Breast epithelium (tissue), 3 donors: Measurements from ENCODE around the gene SELPLG.

Experiments used
- POLR2AphosphoS5 ChIP-seq, 3 donors: sonication (generic); formaldehyde crosslinking; IDR thresholded peaks; one replicate each; pipeline ENCODE4 v1.6.1; 2017; ENCODE audit warnings: antibody characterized with exemption in 3 of 3
- TF ChIP-seq, protein P1 (sequence below), 3 donors: fragments of 450-650 bp; IDR thresholded peaks; one replicate each; pipeline ENCODE4 v1.5.1; 2016 to 2017; ENCODE audit warnings: antibody characterized with exemption in 3 of 3, mild to moderate bottlenecking in 3 of 3, moderate library complexity in 3 of 3

DNA sequence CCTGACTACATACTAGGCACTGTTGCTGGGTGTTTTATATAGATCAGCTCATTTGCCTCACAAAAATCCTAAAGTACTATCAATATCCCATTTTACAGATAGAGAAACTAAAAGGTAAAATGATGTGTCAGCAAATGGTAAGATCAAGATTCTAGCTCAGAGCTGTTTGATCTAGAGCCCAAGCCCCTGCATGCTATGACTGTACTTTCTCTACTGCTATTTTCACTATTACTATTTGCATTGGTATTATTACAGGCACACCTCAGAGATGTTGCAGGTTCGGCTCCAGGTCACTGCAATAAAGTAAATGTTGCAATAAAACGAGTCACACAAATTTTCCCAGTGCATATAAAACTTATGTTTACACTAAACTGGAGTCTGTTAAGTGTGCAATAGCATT lies 60.4 kb downstream of the SELPLG start:
- TF ChIP-seq, protein P1, sequence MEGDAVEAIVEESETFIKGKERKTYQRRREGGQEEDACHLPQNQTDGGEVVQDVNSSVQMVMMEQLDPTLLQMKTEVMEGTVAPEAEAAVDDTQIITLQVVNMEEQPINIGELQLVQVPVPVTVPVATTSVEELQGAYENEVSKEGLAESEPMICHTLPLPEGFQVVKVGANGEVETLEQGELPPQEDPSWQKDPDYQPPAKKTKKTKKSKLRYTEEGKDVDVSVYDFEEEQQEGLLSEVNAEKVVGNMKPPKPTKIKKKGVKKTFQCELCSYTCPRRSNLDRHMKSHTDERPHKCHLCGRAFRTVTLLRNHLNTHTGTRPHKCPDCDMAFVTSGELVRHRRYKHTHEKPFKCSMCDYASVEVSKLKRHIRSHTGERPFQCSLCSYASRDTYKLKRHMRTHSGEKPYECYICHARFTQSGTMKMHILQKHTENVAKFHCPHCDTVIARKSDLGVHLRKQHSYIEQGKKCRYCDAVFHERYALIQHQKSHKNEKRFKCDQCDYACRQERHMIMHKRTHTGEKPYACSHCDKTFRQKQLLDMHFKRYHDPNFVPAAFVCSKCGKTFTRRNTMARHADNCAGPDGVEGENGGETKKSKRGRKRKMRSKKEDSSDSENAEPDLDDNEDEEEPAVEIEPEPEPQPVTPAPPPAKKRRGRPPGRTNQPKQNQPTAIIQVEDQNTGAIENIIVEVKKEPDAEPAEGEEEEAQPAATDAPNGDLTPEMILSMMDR (IDR thresholded peaks at IDR 0.05) = no peak
- TF ChIP-seq POLR2AphosphoS5 (IDR thresholded peaks at IDR 0.05) = no peak
